NCI-H69 (cell line): ENCODE data around the gene ETF1.
"Not testable (repeated sequence)": the region's sequence is repeated elsewhere in the genome, so short reads cannot be mapped to it uniquely, and the experiment has no call there.

ENCODE experiments used
- DNase-seq: peaks from one replicate; lab custom pipeline; 2025; lab: John Stamatoyannopoulos, UW

Gene ETF1

DNA sequence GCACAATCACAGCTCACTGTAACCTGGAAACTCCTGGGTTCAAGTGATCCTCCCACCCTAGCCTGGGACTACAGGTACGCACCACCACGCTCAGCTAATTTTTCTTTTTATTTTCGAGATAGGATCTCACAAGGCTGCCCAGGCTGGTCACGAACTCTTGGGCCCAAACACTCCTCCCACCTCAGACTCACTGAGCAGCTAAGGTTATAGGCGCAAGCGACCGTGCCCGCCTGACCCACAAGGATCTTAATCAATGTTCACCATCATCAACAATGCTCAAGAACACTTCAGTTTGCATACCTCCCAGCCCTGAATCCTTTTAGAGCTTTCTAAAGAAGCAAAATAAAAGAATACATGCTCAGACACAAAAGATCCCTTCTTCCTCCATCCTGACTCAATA, 13.2 kb downstream of the ETF1 start:
- no peak for DNase-seq

DNA sequence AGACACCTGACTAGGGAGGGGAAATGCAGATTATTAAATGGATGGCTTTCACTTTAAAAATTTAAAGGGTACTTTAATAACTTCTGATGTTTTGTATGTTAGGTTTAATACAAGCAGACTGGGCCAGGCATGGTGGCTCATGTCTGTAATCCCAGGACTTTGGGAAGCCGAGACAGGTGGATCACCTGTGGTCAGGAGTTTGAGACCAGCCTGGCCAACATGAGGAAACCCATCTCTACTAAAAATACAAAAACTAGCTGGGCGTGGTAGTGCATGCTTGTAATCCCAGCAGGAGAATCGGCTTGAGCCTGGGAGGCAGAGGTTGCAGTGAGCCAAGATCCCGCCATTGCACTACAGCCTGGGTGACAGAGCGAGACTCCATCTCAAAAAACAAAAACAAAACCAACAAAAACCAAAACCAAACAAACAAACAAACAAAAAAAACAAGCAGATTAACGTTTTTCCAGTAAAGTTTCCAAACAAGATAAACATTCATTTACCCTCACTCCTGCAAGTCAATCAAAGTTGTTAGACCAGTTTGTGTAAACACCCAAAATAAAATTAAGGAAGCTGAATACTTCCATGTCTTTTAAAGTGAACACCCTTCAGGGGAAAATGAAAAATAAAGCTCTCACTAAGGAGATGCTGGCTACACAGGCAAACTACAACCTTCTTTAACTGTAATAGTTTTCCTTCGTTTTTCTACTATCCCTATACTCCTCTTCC, 14.1 kb downstream of the ETF1 start:
- DNase-seq = no peak

DNA sequence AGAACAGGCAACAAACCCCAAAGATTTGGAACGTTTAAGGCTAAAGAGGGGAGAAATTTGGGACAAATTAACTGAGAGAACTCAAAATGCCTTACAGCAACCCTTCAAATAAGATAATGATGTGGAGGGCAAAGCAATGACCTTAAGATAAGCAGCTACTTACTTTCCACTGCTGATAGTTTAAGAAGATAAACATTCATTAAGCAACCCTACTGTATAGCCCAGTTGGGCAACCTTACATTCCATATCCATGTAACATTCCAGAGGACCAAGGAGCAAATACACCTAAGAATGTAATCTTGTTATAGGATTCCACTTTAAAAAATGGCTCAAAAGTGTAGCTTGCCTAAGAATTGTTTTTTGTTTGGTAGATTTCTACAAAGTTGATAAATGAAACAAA, 14.8 kb downstream of the ETF1 start:
- DNase-seq = no peak

DNA sequence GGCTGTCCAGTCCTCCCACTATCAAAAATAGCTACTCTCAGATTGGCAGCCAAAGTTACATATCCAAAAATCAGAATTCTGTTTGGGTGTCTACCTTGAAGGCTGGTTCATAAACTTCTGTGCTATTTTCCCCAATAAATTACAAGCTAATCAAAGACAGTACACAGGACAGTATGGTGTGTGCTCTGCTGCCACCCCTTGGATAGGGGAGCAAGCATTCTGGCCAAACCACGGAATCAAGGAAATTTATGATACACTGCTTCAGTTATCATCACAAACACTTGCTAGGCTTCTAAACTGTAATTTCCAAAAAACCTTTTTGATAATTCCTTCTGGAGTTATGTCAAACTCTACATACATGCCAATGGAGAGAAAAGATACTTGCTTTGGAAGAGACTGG, 15.9 kb downstream of the ETF1 start:
- no peak for DNase-seq

DNA sequence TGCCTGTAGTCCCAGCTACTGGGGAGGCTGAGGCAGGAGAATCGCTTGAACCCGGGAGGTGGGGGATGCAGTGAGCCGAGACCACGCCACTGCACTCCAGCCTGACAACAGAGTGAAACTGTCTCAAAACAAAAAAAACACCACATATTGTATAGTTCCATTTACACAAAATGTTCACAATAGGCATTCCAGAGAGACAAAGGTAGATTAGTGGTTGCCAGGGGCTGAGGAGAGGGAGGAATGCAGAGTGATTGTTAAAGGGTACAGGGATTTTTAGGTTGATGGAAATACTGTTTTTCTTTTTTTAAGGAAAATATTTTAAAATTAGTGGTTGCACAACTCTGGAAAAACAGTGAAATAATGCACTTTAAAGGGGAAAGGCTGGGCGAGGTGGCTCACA, 19.6 kb downstream of the ETF1 start:
- no peak for DNase-seq

DNA sequence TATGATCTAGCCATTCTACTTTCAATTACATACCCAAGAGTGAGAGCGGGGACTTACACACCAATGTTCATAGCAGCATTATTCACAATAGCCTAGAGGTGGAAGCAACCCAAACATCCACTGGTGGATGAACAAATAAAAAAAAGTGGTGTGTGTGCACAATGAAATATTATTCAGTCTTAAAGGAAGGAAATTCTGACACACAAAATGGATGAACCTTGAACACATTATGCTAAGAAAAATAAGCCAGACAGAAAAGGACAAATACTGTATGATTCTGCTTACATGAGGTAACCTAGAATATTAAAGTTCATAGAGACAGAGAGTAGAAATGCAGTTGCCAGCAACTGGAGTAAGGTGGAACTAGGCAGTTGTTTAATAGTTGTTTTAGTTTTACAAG, 22.1 kb downstream of the ETF1 start:
- no peak for DNase-seq

DNA sequence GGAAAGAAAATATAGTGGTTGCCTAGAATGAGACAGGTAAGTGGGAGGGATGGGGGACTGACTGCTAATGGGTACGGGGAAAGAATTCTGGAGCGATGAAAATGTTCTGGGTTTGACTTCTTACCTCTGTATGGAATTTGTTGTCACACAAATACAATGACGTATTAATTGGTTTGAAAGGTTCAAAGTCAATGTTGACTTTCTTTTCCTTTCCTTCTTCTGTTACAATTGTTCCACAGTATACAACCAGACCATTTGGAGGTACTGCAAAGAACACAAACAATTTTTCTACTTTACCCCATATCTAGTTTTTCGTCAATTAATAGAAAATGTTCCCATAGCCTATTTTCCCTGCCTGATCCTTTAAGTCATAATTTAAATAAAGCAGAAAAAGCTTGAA, 25.6 kb downstream of the ETF1 start:
- no peak for DNase-seq

DNA sequence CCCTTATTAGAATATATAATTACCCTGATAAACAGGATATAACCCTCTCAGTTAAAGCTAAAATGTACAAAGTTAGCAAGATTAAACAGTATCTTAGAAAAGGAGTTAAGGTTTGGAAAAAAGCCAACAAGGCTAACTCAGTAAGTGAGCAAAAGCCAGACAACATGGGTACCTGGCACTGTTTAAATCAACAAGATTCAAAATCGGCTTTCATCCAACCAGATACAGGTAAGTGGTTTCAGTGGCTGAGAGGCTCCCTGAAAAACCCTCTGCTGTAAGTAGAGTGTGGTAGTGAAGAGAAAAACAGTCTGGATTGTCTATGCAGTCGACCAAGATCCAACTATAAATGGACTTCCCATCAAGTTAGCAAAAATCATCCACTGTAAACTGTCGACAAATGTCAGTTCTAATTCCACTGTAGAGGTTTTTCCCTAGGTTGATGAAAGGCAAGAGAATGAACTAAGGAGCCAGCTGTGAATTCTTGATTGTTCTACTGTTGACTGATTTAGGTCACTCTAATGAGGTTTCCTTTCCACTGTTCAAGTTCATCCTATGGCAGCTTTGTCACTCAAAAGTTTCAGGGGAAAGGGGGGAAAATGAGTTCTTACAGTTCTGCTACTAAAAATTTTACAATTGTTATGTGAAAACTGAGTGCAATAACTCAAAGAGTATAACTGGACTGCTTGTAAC, 27.3 kb downstream of the ETF1 start:
- DNase-seq = no peak

DNA sequence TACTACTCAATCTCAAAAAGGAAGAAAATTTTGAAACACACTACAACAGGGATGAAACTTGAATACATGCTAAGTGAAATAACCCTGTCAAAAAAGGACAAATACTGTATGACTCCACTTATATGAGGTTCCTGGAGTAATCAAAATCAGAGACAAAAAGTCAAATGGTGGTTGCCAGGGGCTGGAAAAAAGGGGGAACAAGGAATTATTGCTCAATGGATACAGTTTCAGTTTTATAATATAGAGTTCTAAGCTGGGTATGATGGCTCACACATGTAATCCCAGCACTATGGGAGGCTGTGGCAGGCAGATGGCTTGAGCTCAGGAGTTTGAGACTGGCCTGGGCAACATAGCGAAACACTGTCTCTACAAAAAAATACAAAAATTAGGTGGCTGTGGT, 29.0 kb downstream of the ETF1 start:
- DNase-seq = no peak

DNA sequence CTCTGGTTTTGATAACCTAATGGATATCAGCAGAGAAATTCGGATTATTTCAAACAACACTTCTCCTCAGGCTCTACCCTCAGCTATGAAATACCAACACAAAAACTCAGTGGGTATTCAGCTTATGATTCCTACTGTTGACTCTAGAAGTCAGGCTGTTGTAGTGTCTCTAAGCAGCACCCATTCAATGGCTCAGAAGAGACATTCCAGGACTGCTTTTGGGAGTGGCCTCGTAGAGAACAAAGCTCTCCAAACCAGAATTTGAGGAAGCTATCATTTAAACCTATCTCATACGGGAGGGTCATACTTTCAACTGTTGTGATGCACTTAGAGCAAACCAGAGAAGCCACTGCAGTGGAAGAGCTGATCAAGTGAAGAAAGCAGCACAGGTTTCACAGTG, 34.1 kb downstream of the ETF1 start:
- no peak for DNase-seq

DNA sequence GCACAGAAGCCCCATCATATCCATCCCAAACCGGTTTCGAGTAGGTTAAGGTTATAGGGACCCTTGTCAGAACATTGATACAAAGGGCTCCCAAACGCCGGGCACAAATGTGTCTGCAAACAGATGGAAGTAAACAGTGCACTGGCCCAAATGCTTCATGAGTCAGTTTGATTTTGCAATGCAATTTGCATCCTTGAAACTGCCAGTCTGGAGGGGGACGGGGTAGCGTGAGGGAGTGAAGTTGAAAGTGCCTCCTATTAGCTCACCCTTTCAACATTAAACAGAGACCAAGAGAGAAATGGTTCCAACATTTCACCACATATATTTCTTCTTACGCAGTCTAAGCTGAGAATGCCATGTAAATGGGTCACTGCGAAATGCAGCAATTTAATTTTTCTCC, 35.6 kb downstream of the ETF1 start:
- not testable (repeated sequence) for DNase-seq

DNA sequence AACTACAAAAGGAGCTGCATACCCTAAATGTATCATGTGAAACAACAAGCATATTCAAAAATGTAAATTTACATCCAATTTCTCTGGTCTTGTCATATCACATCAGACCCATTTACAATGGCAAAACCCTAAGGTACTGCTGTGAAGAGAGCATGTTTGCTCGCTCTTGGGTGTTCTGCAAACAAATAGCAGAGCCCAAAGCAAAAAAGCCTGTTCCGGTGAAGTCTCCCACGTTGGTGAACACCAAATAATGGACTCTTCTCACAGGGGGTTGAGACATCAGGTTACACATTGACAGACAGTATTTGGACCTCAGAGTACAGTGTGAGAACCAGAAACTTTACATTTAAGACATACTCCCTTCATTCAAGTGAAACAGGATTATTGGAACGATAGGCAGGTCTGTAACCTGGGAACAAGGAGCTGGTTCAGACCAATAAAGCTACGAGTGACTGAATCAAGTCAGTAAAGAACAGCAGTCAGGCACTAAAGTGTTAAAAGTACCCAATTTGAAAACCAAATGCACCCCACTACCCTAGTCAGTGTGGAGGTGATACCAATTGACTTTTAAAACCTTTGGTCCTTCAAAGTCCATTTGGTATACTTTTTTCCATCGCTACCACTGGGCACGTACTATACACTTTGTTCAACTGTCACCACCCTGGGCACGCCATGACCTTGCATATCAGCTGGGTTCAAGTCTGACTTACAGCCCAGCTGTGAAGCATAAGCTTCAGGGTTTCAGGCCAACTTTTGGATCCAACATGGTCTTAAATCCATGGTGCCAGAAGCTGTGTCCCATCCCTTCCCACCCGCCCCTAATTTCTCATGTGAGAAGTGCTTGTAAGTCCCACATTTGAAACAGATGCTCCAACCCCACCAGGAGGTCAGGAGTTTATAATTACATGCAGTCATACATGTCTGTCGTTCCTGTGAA, 36.4 kb downstream of the ETF1 start:
- DNase-seq = no peak

DNA sequence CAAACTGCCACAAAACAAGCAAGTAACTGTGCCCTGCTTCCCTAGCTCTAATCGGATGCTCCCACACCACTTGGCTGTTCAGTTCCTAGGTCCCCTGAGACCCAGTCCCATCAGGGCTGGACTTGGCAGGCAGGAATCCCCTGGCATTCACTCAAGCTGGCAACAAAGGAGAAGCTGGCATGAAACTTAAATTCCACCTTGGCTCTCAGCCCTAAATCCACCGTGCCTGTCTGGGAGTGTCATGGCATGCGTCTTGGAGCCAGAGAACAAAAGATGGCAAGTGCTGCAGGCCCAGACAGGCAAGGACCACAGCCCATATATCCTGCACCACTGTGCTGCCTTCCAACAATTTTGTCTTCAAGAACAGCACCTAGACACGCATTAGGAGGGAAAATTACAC, 38.2 kb downstream of the ETF1 start:
- peak; percentile 77 for DNase-seq

DNA sequence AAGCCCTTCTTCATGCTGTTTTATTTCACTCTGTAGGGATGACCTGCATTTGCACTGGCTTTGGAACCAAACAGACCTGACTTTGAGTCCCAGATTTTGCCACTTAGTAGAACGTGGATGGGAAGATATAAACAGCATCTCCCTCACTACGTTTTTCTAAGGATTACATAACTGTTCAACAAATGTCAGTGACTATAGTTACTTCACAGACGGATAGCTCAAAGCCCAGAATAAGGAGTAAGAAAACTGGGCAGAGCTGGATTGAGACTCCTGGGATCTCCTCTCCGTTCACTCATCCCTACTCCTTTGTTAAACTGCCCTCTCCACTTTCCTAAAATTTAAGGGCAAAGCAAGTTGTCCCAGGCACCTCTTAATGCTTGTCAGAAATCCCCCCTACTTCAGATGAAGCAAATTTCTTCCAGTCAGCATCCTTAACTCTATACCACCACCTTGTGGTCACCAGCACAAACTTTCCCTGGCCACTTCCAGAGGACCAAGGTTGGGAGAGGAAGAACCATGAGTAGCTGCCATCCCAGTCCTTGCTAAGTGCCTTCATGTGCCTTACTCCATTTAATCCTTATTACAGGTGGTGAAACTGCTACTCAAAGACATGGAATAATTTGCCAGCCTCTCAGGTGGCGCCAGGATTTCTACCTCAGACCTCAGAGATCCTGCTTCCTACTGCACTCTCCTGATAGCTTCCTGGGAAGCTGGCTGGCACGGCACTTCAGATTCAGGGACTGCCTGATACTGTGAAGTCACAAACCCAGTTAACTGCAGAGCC, 39.4 kb downstream of the ETF1 start:
- peak; percentile 76 for DNase-seq

DNA sequence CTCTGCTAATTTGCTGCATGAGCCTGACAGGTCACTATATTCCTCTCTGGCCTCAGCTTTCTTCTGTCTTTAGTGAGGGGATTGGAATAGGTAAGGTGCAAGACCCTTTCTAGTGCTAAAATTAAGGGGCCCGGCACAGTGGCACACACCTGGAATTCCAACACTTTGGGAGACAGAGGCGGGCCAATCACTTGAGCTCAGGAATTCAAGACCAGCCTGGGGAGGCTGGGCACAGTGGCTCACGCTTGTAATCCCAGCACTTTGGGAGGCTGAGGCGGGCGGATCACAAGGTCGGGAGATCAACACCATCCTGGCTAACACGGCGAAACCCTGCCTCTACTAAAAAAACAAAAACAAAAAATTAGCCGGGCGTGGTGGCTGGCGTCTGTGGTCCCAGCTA, 40.5 kb downstream of the ETF1 start:
- no peak for DNase-seq

DNA sequence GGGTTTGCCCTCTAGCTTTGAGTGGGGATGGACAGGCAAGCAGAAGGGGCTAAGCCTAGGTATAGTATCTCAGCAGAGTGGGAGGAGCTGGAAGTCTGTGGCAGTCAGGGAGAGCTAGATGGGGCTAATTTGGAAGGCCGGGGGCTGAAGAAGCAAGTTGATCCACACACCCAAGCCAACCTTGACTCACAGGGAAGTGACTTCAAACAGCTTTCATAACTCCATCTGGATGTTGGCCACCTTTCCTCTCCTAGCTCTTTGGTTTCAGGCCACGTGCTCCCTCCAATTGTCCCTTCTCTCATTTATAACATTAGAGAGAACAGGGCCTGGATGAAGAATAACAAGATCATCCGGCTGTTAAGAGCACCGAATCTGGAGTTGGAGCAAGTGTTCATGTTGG, 40.9 kb downstream of the ETF1 start:
- no peak for DNase-seq

DNA sequence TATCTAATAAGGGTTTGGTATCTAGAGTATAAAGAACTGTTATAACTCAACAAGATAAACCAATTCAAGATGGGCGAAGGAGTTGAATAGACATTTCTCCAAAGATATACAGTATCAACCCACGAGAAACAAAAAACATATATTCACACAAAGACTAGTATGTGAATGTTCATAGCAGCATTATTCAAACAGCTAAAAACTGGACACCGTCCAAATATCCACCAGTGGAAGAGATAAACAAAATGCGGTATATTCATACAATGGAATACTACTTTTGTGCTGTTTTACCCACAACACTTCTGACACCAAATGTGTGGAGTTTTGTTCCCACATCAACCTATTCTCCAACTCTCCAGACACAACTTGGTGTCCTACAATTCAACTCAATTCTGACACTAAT, 44.7 kb downstream of the ETF1 start:
- no peak for DNase-seq

DNA sequence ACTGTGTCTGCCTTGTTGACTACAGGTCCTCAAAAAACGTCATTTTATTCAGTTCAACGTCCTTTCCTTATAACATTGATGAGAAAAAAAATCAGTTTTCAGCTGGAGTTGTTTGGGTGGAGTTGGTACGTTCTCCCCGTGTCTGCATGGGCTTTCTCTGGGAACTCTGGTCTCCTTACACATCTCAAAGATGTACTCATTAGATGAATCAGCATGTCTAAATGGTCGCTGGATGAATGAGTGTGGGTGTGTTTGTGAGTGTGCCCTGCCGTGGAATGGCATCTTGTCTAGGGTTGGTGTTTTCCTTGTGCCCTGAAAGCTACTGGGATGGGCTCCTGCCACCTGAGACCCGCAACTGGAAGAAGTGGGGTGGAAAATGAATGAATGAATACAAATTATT, 47.7 kb downstream of the ETF1 start:
- no peak for DNase-seq

DNA sequence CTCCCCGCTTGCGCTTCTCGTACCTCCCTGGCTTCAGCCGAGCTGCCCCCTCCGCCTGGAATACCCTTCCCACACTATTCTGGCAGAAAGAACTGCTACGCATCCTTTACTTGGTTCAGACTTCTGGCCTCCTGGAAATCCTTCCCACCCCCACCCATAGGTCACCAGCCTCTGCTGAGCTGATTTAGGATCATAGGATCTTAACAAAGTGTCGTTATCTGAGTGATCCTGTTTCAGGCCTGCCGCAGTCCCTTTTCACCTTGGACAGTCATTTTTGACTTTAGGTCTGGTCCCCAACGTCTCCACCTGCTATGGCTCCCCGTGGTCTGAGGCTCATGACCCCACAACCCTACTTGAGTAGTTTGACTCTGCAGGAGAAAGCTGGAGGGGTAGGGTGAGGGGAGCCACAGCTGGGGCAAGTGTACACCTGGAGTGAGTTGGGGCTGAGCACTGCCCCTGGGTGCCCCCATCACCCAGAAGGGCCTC, 50.4 kb downstream of the ETF1 start:
- no peak for DNase-seq

DNA sequence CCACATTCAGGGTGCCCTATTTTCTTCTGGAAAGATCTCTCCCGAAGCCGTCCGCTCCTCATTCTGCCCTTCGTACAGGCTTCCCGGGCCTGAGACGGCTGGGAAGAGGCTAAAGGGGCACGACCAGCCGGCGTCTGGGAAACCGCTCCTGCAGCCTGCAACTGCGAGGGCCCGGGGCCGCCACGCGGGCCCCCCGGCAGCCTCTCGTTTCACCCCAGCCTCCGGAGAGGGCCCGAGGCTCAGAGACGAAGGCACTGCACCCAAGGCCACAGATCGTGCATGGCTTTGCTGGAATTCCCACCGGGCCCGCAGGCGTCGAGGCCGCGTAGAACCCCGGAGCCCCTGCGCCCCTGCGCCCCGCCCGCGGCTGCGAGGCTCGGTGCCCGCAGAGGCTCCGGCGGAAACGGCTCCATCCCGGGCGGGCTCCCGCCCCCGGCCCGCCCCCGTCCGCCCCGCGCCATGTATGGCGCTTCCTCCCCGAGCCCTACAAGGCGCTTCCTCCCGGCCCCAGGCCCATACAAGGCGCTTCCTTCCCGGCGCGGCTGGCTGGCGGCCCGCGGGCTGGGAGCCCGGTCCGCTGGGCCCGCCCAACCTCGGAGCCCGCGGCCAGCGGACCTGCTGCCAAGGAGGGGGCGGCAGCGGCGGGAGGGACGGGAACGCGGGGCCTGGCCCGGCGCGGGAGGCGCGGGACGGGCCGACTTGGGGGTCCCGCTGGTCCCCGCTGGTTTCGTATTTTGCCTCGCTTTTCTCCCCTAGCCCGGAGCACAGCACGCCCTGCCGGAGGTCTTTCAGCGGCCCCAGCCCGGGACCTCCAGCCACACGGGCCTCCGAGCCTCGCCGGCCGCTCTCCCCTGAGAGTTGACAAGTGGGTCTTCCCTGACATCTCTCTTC, 51.1 kb downstream of the ETF1 start:
- peak; percentile 95 for DNase-seq

DNA sequence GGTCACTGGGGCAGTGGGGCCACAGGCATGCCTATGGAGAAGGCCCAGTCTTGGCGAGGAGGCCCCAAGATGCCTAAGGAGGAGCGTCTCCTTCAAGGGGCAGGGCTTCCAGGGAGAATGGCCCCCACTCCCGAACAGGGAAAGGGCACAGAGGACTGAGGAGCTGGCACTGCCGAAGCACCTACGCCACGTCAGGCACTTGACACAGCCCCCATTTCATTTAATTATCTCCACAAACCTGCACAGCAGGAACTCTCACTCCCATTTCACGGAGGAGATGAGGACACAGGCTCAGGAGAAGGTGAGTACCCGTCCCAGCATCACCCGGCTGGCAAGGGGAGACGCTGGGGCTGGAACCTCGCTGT, 51.8 kb downstream of the ETF1 start:
- peak; percentile 50 for DNase-seq
